Mesenchymal stem cell (in vitro differentiated cells and primary cell): Measurements from ENCODE around the gene PTPRN2.

Experiments used
- DNase-seq: peaks from one replicate; pipeline ENCODE4 v3.0.0-alpha.2; 2013
- H2AFZ ChIP-seq: one replicate; pipeline ENCODE4 v1.6.1; 2013; ENCODE audit warnings: low read depth, mild to moderate bottlenecking, control low read depth, inconsistent platforms, low read length, moderate library complexity
- H2AK5ac ChIP-seq: 2 replicates; pipeline ENCODE4 v1.6.1; 2013; ENCODE audit warnings: low read length, moderate library complexity, mild to moderate bottlenecking, inconsistent platforms; ENCODE audit not compliant: severe bottlenecking
- H2BK120ac ChIP-seq: one replicate; pipeline ENCODE4 v1.6.1; 2013; ENCODE audit warnings: low read depth, mild to moderate bottlenecking, inconsistent platforms, low read length, moderate library complexity
- H2BK12ac ChIP-seq, 2 experiments: one replicate each; pipeline ENCODE4 v1.6.1; 2013; ENCODE audit warnings: inconsistent platforms in 2 of 2, low read length in 2 of 2, mild to moderate bottlenecking in 2 of 2, moderate library complexity in 2 of 2, control low read depth in 1 of 2
- H2BK15ac ChIP-seq: one replicate; pipeline ENCODE4 v1.6.1; 2013; ENCODE audit warnings: mild to moderate bottlenecking, low read depth, inconsistent platforms; ENCODE audit not compliant: poor library complexity, severe bottlenecking
- H2BK5ac ChIP-seq: 2 replicates; pipeline ENCODE4 v1.6.1; 2013; ENCODE audit warnings: low read depth, mild to moderate bottlenecking, low read length, control low read depth, inconsistent platforms; ENCODE audit not compliant: poor library complexity, severe bottlenecking
- H3K14ac ChIP-seq, 2 experiments: one replicate each; pipeline ENCODE4 v1.6.1; 2013; ENCODE audit warnings: inconsistent platforms in 2 of 2, low read length in 2 of 2, control low read depth in 1 of 2, mild to moderate bottlenecking in 1 of 2, moderate library complexity in 1 of 2
- H3K18ac ChIP-seq, 2 experiments: one replicate each; pipeline ENCODE4 v1.6.1; 2013; ENCODE audit warnings: inconsistent platforms in 2 of 2, low read length in 2 of 2, control low read depth in 1 of 2, low read depth in 1 of 2, mild to moderate bottlenecking in 1 of 2
- H3K23ac ChIP-seq, 2 experiments: one replicate each; pipeline ENCODE4 v1.6.1; 2013; ENCODE audit warnings: inconsistent platforms in 2 of 2, low read length in 2 of 2, mild to moderate bottlenecking in 2 of 2, moderate library complexity in 2 of 2, control low read depth in 1 of 2
- H3K27ac ChIP-seq: 2 replicates; pipeline ENCODE4 v1.5.1; 2013; ENCODE audit warnings: mild to moderate bottlenecking, moderate library complexity, low read length, control low read depth, inconsistent platforms; ENCODE audit not compliant: poor library complexity, severe bottlenecking
- H3K27me3 ChIP-seq, 2 experiments: 2 replicates each; pipeline versions ENCODE4 v1.6.1 to v1.7.0; 2013; ENCODE audit warnings: low read length in 2 of 2, mild to moderate bottlenecking in 2 of 2, moderate library complexity in 2 of 2, control low read depth in 1 of 2, inconsistent platforms in 1 of 2; ENCODE audit not compliant: control insufficient read depth in 1 of 2, insufficient read depth in 1 of 2
- H3K36me3 ChIP-seq, 2 experiments: 2 replicates each; pipeline versions ENCODE4 v1.6.1 to v1.7.0; 2013; ENCODE audit warnings: low read length in 2 of 2, control low read depth in 1 of 2, inconsistent platforms in 1 of 2, low read depth in 1 of 2, mild to moderate bottlenecking in 1 of 2; ENCODE audit not compliant: insufficient read depth in 2 of 2, control insufficient read depth in 1 of 2
- H3K4ac ChIP-seq, 2 experiments: one replicate each; pipeline ENCODE4 v1.6.1; 2013; ENCODE audit warnings: inconsistent platforms in 2 of 2, low read length in 2 of 2, mild to moderate bottlenecking in 2 of 2, moderate library complexity in 2 of 2, control low read depth in 1 of 2, low read depth in 1 of 2
- H3K4me1 ChIP-seq: 2 replicates; pipeline ENCODE4 v1.6.1; 2013; ENCODE audit warnings: low read depth, low read length, control low read depth; ENCODE audit not compliant: control insufficient read depth, insufficient read depth
- H3K4me2 ChIP-seq: 2 replicates; pipeline ENCODE4 v1.6.1; 2013; ENCODE audit warnings: low read length, mild to moderate bottlenecking, inconsistent platforms; ENCODE audit not compliant: poor library complexity, severe bottlenecking
- H3K4me3 ChIP-seq, 2 experiments: 2 replicates each; pipeline versions ENCODE4 v1.5.1 to v1.7.0; 2013; ENCODE audit warnings: low read length in 2 of 2, mild to moderate bottlenecking in 2 of 2, control low read depth in 1 of 2, low read depth in 1 of 2; ENCODE audit not compliant: insufficient read depth in 1 of 2
- H3K79me1 ChIP-seq: replicated peaks from 2 replicates; pipeline ENCODE4 v1.6.1; 2013; ENCODE audit warnings: mild to moderate bottlenecking, control low read depth, low read length, inconsistent platforms; ENCODE audit not compliant: poor library complexity, severe bottlenecking
- H3K9ac ChIP-seq: 2 replicates; pipeline ENCODE4 v1.7.0; 2013; ENCODE audit warnings: mild to moderate bottlenecking, low read length, moderate library complexity
- H3K9me3 ChIP-seq: 2 replicates; pipeline ENCODE4 v1.7.0; 2013; ENCODE audit warnings: mild to moderate bottlenecking, low read length; ENCODE audit not compliant: control insufficient read depth
- H4K8ac ChIP-seq: one replicate; pipeline ENCODE4 v1.6.1; 2013; ENCODE audit warnings: inconsistent platforms, mild to moderate bottlenecking, low read length, moderate library complexity
- H4K91ac ChIP-seq: one replicate; pipeline ENCODE4 v1.6.1; 2013; ENCODE audit warnings: mild to moderate bottlenecking, low read length, inconsistent platforms
- whole genome bisulfite sequencing: methylation state at CpG from one replicate; pipeline ENCODE4 v1.1.7; 2013; ENCODE audit warnings: mixed read lengths; 5-methylcytosine and 5-hydroxymethylcytosine counted together

Gene PTPRN2

GRCh38 chr7:158501393-158502067 lies 86.1 kb downstream of the PTPRN2 start:
- no peak overlapping the region for H3K4me2 ChIP-seq
- peaks cover 15% of the 10 kb centered on the region for H3K9me3 ChIP-seq
- no peak overlapping the region for H2BK15ac ChIP-seq
- H3K79me1 ChIP-seq = no peaks in the 10 kb centered on the region
- H3K4me3 ChIP-seq = peak overlapping the region in 1 of 2 experiments; percentile 24
- no peak overlapping the region for H2BK120ac ChIP-seq
- H4K91ac ChIP-seq = no peak overlapping the region
- 82% methylated on average over 28 of the region's 28 CpGs for WGBS
- no peak overlapping the region for H2AK5ac ChIP-seq
- H4K8ac ChIP-seq = no peak overlapping the region
- H3K14ac ChIP-seq = no peak overlapping the region
- H3K4ac ChIP-seq = no peak overlapping the region
- H3K36me3 ChIP-seq = no peaks in the 10 kb centered on the region
- H3K4me1 ChIP-seq = no peaks in the 10 kb centered on the region
- H2AFZ ChIP-seq = no peak overlapping the region
- peaks cover 0 to 5% of the 10 kb centered on the region in 2 experiments for H3K27me3 ChIP-seq
- H3K23ac ChIP-seq = no peak overlapping the region
- no peak overlapping the region for H2BK12ac ChIP-seq
- no peak overlapping the region for H3K27ac ChIP-seq
- no peak for DNase-seq
- H2BK5ac ChIP-seq = no peak overlapping the region
- H3K9ac ChIP-seq = no peak overlapping the region
- no peak overlapping the region for H3K18ac ChIP-seq

DNA sequence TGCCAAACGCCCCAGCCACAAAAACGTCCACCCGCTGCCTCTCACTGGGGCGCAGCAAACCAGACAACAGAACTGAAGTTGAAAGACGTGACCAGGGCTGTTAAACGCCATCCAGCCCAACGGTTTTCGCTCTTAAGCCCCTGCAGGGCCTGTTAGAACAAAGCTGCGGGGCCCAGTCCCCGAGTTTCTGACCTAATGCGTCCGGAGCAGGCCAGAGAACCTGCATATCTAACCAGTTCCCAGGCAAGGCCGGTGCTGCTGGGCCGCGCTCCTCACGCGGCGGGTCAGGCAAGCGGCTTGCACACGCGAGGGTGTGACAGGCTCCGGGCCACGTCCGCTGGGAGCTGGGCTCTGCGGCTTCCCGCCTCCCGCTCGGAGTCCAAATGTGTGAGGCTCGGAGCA lies 87.0 kb downstream of the PTPRN2 start:
- Histone ChIP-seq H3K4me1 (no peaks in the 10 kb centered on the region), H2AK5ac (no peak overlapping the region), H3K18ac (no peak overlapping the region), H3K27me3 (peaks cover 0 to 6% of the 10 kb centered on the region in 2 experiments), H3K9ac (no peak overlapping the region), H2AFZ (no peak overlapping the region), H3K27ac (no peak overlapping the region), H3K9me3 (peaks cover 8% of the 10 kb centered on the region), H4K91ac (no peak overlapping the region), H3K36me3 (no peaks in the 10 kb centered on the region), H3K14ac (no peak overlapping the region), H3K23ac (no peak overlapping the region), H2BK12ac (no peak overlapping the region), H2BK15ac (no peak overlapping the region), H4K8ac (no peak overlapping the region), H2BK5ac (no peak overlapping the region), H3K4me2 (no peak overlapping the region), H3K4ac (no peak overlapping the region), H3K4me3 (no peak overlapping the region), H2BK120ac (no peak overlapping the region), H3K79me1 (no peaks in the 10 kb centered on the region)
- DNase-seq = no peak
- 67% methylated on average over 23 of the region's 29 CpGs for WGBS

DNA sequence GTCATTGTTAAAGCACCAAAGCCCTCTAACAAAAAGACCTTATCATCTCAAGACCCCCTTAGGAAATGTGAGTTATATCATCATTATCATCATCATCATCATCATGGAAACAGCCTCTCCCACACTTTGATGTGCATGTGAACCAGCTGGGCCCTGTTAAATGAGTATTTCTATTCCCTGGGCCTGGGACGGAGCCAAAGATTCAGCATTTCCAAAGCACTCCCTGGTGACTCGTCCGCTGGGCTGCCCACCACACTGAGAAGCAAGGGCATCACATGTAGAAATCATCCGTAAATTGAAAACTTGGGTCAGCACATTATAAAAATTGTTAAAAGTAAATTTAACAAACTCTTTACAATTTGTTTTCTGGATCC lies 88.6 kb downstream of the PTPRN2 start:
- WGBS = 85% methylated on average over 3 of the region's 4 CpGs
- H4K8ac ChIP-seq = no peak overlapping the region
- H2BK5ac ChIP-seq = no peak overlapping the region
- H2BK120ac ChIP-seq = no peak overlapping the region
- no peak overlapping the region for H3K9ac ChIP-seq
- H3K4ac ChIP-seq = no peak overlapping the region
- H4K91ac ChIP-seq = no peak overlapping the region
- H3K23ac ChIP-seq = no peak overlapping the region
- peaks cover 0 to 18% of the 10 kb centered on the region in 2 experiments for H3K27me3 ChIP-seq
- H3K27ac ChIP-seq = no peak overlapping the region
- H2BK12ac ChIP-seq = no peak overlapping the region
- no peak for DNase-seq
- H3K9me3 ChIP-seq = no peaks in the 10 kb centered on the region
- H3K36me3 ChIP-seq = no peaks in the 10 kb centered on the region
- no peak overlapping the region for H2AK5ac ChIP-seq
- H3K18ac ChIP-seq = no peak overlapping the region
- no peak overlapping the region for H3K4me3 ChIP-seq
- no peaks in the 10 kb centered on the region for H3K4me1 ChIP-seq
- no peak overlapping the region for H3K4me2 ChIP-seq
- no peak overlapping the region for H3K14ac ChIP-seq
- H2AFZ ChIP-seq = no peak overlapping the region
- H2BK15ac ChIP-seq = no peak overlapping the region
- no peaks in the 10 kb centered on the region for H3K79me1 ChIP-seq

DNA sequence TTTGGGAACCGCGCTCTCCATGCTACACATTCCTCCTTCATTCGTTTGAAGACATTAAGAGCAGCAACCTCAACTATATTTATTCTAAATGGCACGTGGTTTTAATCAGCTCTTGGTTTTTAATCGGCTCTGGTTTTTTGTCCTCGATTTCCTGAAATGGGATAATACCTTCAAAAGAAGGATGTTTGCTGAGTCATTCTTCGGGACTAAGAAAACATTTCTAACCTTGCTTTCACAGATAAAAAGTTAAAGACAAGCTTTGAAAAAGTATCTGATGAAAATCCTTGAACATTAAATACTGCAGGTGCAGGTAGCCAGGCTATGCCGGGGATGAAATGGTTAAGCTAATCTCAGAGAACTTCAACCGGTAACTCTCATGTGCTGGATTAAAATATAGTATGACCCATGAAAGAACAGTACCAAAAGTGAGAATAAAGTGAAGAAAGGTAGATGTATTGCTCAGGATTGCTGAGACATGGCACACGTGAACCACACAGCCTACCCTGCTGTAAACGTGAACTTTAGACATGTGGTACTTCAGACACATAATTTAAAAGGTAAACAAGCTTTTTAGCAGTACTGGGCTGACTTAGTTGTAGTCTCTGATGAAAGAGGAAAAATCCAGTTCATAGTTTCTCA lies 89.1 kb downstream of the PTPRN2 start:
- no peak overlapping the region for H3K18ac ChIP-seq
- no peak overlapping the region for H3K4me2 ChIP-seq
- no peaks in the 10 kb centered on the region for H3K4me1 ChIP-seq
- H3K4me3 ChIP-seq = no peak overlapping the region
- no peak overlapping the region for H2AK5ac ChIP-seq
- H4K91ac ChIP-seq = no peak overlapping the region
- H3K27me3 ChIP-seq = peaks cover 0 to 18% of the 10 kb centered on the region in 2 experiments
- WGBS = 76% methylated on average over 6 of the region's 11 CpGs
- no peak overlapping the region for H2AFZ ChIP-seq
- H3K4ac ChIP-seq = no peak overlapping the region
- no peak for DNase-seq
- H2BK5ac ChIP-seq = no peak overlapping the region
- no peak overlapping the region for H3K14ac ChIP-seq
- H2BK15ac ChIP-seq = no peak overlapping the region
- no peaks in the 10 kb centered on the region for H3K36me3 ChIP-seq
- H3K9ac ChIP-seq = no peak overlapping the region
- H2BK12ac ChIP-seq = no peak overlapping the region
- no peak overlapping the region for H3K27ac ChIP-seq
- no peak overlapping the region for H2BK120ac ChIP-seq
- H3K9me3 ChIP-seq = no peaks in the 10 kb centered on the region
- no peaks in the 10 kb centered on the region for H3K79me1 ChIP-seq
- no peak overlapping the region for H3K23ac ChIP-seq
- H4K8ac ChIP-seq = no peak overlapping the region
